ENCODE data around the gene ADH6. TPM values are rescaled to one million over a fixed set of nuclear protein-coding genes. Genes with fewer than 3 reads are reported as not detected.
"Not testable (repeated sequence)": the region's sequence is repeated elsewhere in the genome, so short reads cannot be mapped to it uniquely, and the experiment has no call there.

ADH6 gene
- total RNA-seq, 3 donors from 2014 or later: not detected

- intact Hi-C loops (cut with DNase I; ENCODE audit: low total_unique reads): no loop called here
- peak overlapping the region in 1 of 2 donors; percentile 61 for H3K27ac ChIP-seq
- no peaks in the 10 kb centered on the region for H3K27me3 ChIP-seq
- no peaks in the 10 kb centered on the region for H3K36me3 ChIP-seq
- DNase-seq (ENCODE audit: low spot score in 2 of 2): no peak
- TF ChIP-seq POLR2AphosphoS5 (IDR thresholded peaks at IDR 0.05): no peak
- no peak for TF ChIP-seq POLR2A (IDR thresholded peaks at IDR 0.05)
- TF ChIP-seq, protein P1, sequence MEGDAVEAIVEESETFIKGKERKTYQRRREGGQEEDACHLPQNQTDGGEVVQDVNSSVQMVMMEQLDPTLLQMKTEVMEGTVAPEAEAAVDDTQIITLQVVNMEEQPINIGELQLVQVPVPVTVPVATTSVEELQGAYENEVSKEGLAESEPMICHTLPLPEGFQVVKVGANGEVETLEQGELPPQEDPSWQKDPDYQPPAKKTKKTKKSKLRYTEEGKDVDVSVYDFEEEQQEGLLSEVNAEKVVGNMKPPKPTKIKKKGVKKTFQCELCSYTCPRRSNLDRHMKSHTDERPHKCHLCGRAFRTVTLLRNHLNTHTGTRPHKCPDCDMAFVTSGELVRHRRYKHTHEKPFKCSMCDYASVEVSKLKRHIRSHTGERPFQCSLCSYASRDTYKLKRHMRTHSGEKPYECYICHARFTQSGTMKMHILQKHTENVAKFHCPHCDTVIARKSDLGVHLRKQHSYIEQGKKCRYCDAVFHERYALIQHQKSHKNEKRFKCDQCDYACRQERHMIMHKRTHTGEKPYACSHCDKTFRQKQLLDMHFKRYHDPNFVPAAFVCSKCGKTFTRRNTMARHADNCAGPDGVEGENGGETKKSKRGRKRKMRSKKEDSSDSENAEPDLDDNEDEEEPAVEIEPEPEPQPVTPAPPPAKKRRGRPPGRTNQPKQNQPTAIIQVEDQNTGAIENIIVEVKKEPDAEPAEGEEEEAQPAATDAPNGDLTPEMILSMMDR (IDR thresholded peaks at IDR 0.05): no peak
- H3K9me3 ChIP-seq: peaks cover 0 to 4% of the 10 kb centered on the region in 2 donors
- no peak overlapping the region for H3K4me3 ChIP-seq
- no peaks in the 10 kb centered on the region for H3K4me1 ChIP-seq
Measured at GRCh38 chr4:99190336-99190735, 28.7 kb downstream of the ADH6 start.

DNA sequence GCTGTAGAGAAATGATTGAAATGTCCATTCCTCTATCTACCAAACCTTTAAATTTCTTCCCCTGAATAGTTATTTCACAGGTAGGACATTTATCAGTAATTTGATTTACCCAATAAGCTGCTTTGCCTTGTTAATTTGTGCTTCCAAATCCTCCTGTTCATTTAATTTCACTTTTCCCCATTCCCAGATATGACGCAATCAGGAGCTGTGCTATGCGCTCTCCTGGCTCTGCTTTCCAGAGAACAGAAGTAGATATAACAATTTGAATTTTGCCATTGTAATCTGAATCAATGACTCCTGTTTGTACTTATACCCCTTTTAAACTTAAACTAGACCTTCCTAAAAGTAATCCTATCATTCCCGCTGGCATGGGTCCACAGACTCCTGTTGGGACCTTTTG, 29.1 kb downstream of the ADH6 start:
- intact Hi-C loops (cut with DNase I; ENCODE audit: low total_unique reads); H3K4me1 ChIP-seq; DNase-seq (ENCODE audit: low spot score in 2 of 2); H3K27me3 ChIP-seq; H3K9me3 ChIP-seq; H3K36me3 ChIP-seq; H3K4me3 ChIP-seq: not testable (repeated sequence)
- peak overlapping the region in 1 of 2 donors; percentile 61 for H3K27ac ChIP-seq

- Histone ChIP-seq H3K27me3 (no peaks in the 10 kb centered on the region), H3K4me1 (no peaks in the 10 kb centered on the region), H3K36me3 (no peaks in the 10 kb centered on the region), H3K9me3 (peaks cover 0 to 8% of the 10 kb centered on the region in 2 donors), H3K4me3 (no peak overlapping the region), H3K27ac (no peak overlapping the region)
- intact Hi-C loops (cut with DNase I; ENCODE audit: low total_unique reads): no loop called here
- no peak for DNase-seq (ENCODE audit: low spot score in 2 of 2)
- TF ChIP-seq POLR2AphosphoS5 (IDR thresholded peaks at IDR 0.05) (no peak), POLR2A (IDR thresholded peaks at IDR 0.05) (no peak)
- TF ChIP-seq, protein P1 (IDR thresholded peaks at IDR 0.05): no peak
Measured at GRCh38 chr4:99186029-99186428, 33.0 kb downstream of the ADH6 start.

- DNase-seq (ENCODE audit: low spot score in 2 of 2): no peak
- H3K4me3 ChIP-seq: no peak overlapping the region
- TF ChIP-seq POLR2A (IDR thresholded peaks at IDR 0.05) (no peak), POLR2AphosphoS5 (IDR thresholded peaks at IDR 0.05) (no peak)
- TF ChIP-seq, protein P1 (IDR thresholded peaks at IDR 0.05): no peak
- H3K27me3 ChIP-seq: no peaks in the 10 kb centered on the region
- peaks cover 0 to 8% of the 10 kb centered on the region in 2 donors for H3K9me3 ChIP-seq
- no peak overlapping the region for H3K27ac ChIP-seq
- no peaks in the 10 kb centered on the region for H3K4me1 ChIP-seq
- no peaks in the 10 kb centered on the region for H3K36me3 ChIP-seq
- intact Hi-C loops (cut with DNase I; ENCODE audit: low total_unique reads): no loop called here
Measured at GRCh38 chr4:99185581-99185980, 33.5 kb downstream of the ADH6 start.

DNA sequence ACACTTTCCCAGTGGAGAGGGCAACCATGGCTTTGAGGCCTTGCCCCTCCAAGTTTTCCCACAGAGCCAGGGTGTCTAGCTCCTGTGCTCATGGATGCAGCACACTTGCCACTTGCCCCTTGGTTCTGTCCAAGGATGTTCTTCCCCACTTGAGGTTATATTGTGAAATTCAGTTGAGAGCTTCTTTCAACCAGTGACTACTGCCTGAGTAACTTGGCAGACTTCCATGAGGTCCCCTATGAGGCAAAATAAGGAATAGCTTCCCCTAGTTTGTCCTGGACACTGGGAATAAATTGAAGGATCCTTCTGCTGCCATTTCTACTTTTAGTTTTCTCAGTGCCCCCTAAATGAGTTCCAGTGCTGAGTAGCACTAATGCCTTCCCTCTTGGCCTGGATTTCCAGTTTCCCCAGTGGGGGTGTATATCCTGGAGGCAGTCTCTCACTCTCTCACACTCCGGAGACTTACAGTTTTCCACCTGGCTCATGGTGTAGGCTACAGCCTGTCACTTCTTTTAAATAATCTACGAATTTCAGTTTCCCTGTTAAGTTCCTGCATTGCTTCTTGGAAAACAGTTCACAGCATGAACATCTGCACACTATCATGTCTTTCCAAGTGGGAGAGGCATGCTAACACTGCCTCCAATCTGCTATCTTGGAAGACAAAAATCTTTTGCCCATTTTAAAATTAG, 38.5 kb downstream of the ADH6 start:
- H3K9me3 ChIP-seq: peaks cover 11 to 17% of the 10 kb centered on the region in 2 donors
- peak overlapping the region in 1 of 2 donors; percentile 59 for H3K27ac ChIP-seq
- no peaks in the 10 kb centered on the region for H3K36me3 ChIP-seq
- intact Hi-C loops (cut with DNase I; ENCODE audit: low total_unique reads): no loop called here
- no peak for DNase-seq (ENCODE audit: low spot score in 2 of 2)
- no peaks in the 10 kb centered on the region for H3K27me3 ChIP-seq
- no peaks in the 10 kb centered on the region for H3K4me1 ChIP-seq
- no peak for TF ChIP-seq POLR2AphosphoS5 (IDR thresholded peaks at IDR 0.05)
- no peak for TF ChIP-seq POLR2A (IDR thresholded peaks at IDR 0.05)
- TF ChIP-seq, protein P1 (IDR thresholded peaks at IDR 0.05): no peak
- H3K4me3 ChIP-seq: no peak overlapping the region
